Measurements from ENCODE around the gene WFS1.

Gene WFS1

GRCh38 chr4:6265546-6265945 is 4.1 kb upstream of the WFS1 start:
- H3K4me2 ChIP-seq (ENCODE audit: low read depth, low read length, poor library complexity, severe bottlenecking): no peak overlapping the region

GRCh38 chr4:6267573-6267972 is 2.1 kb upstream of the WFS1 start:
- no peaks in the 10 kb centered on the region for H3K79me2 ChIP-seq (ENCODE audit: insufficient read depth, low read length)
- H3K27ac ChIP-seq (ENCODE audit: low read depth, low read length): no peak overlapping the region
- no peak overlapping the region for H3K4me3 ChIP-seq (ENCODE audit: insufficient read depth, low read length, poor library complexity, severe bottlenecking)
- no peaks in the 10 kb centered on the region for H3K9me2 ChIP-seq (replicated peaks; ENCODE audit: insufficient read depth, low read length)
- no peaks in the 10 kb centered on the region for H3K27me3 ChIP-seq (ENCODE audit: low read length)
- no peaks in the 10 kb centered on the region for H3K9me3 ChIP-seq (ENCODE audit: insufficient read depth, low read length)
- TF ChIP-seq CTCF (IDR thresholded peaks at IDR 0.05; ENCODE audit: insufficient read depth, low read length, poor library complexity, severe bottlenecking) (no peak), EZH2phosphoT487 (conservative IDR thresholded peaks at IDR 0.05; ENCODE audit: low read length) (no peak)
- H3K4me2 ChIP-seq (ENCODE audit: low read depth, low read length, poor library complexity, severe bottlenecking): no peak overlapping the region
- H3K36me3 ChIP-seq (ENCODE audit: low read length): no peaks in the 10 kb centered on the region
- H4K20me1 ChIP-seq (ENCODE audit: low read depth, low read length): no peaks in the 10 kb centered on the region
- no peaks in the 10 kb centered on the region for H3F3A ChIP-seq (ENCODE audit: insufficient read depth)
- H2AFZ ChIP-seq (ENCODE audit: low read depth, low read length, severe bottlenecking): no peak overlapping the region
- H3K9ac ChIP-seq (ENCODE audit: low read length): no peak overlapping the region

More at GRCh38 chr4:6265546-6265945, 4.1 kb upstream of the WFS1 start:
- no peak overlapping the region for H3K27ac ChIP-seq (ENCODE audit: low read depth, low read length)
- no peaks in the 10 kb centered on the region for H3K27me3 ChIP-seq (ENCODE audit: low read length)
- H3K4me3 ChIP-seq (ENCODE audit: insufficient read depth, low read length, poor library complexity, severe bottlenecking): no peak overlapping the region
- H3K79me2 ChIP-seq (ENCODE audit: insufficient read depth, low read length): no peaks in the 10 kb centered on the region
- H3K9me2 ChIP-seq (replicated peaks; ENCODE audit: insufficient read depth, low read length): no peaks in the 10 kb centered on the region
- no peaks in the 10 kb centered on the region for H3K9me3 ChIP-seq (ENCODE audit: insufficient read depth, low read length)
- no peaks in the 10 kb centered on the region for H3F3A ChIP-seq (ENCODE audit: insufficient read depth)
- H4K20me1 ChIP-seq (ENCODE audit: low read depth, low read length): no peaks in the 10 kb centered on the region
- no peak overlapping the region for H2AFZ ChIP-seq (ENCODE audit: low read depth, low read length, severe bottlenecking)
- H3K9ac ChIP-seq (ENCODE audit: low read length): no peak overlapping the region
- no peaks in the 10 kb centered on the region for H3K36me3 ChIP-seq (ENCODE audit: low read length)
- TF ChIP-seq EZH2phosphoT487 (conservative IDR thresholded peaks at IDR 0.05; ENCODE audit: low read length) (no peak), CTCF (IDR thresholded peaks at IDR 0.05; ENCODE audit: insufficient read depth, low read length, poor library complexity, severe bottlenecking) (no peak)

GRCh38 chr4:6268650-6269615 is 717 bp upstream of the WFS1 start:
- no peaks in the 10 kb centered on the region for H3K27me3 ChIP-seq (ENCODE audit: low read length)
- no peaks in the 10 kb centered on the region for H4K20me1 ChIP-seq (ENCODE audit: low read depth, low read length)
- no peaks in the 10 kb centered on the region for H3K79me2 ChIP-seq (ENCODE audit: insufficient read depth, low read length)
- TF ChIP-seq EZH2phosphoT487 (conservative IDR thresholded peaks at IDR 0.05; ENCODE audit: low read length): no peak
- TF ChIP-seq CTCF (IDR thresholded peaks at IDR 0.05; ENCODE audit: insufficient read depth, low read length, poor library complexity, severe bottlenecking): no peak
- no peak overlapping the region for H3K4me2 ChIP-seq (ENCODE audit: low read depth, low read length, poor library complexity, severe bottlenecking)
- no peak overlapping the region for H3K27ac ChIP-seq (ENCODE audit: low read depth, low read length)
- no peaks in the 10 kb centered on the region for H3K9me3 ChIP-seq (ENCODE audit: insufficient read depth, low read length)
- H3K36me3 ChIP-seq (ENCODE audit: low read length): no peaks in the 10 kb centered on the region
- no peak overlapping the region for H3K4me3 ChIP-seq (ENCODE audit: insufficient read depth, low read length, poor library complexity, severe bottlenecking)
- no peaks in the 10 kb centered on the region for H3K9me2 ChIP-seq (replicated peaks; ENCODE audit: insufficient read depth, low read length)
- H3F3A ChIP-seq (ENCODE audit: insufficient read depth): no peaks in the 10 kb centered on the region
- no peak overlapping the region for H3K9ac ChIP-seq (ENCODE audit: low read length)
- H2AFZ ChIP-seq (ENCODE audit: low read depth, low read length, severe bottlenecking): no peak overlapping the region
